Caco-2 (cell line): ENCODE measurements around the gene TMPRSS11A. TPM values are rescaled to one million over a fixed set of nuclear protein-coding genes. Genes with fewer than 3 reads are reported as not detected.

ENCODE experiments used
- BruUV-seq: library from RNA; stranded (reverse); fragments of 400-500 nt; replicated peaks from 2 replicates; lab custom pipeline; 2021; lab: Mats Ljungman, UMichigan
- CTCF ChIA-PET: fragments of 300-600 bp; sonication (Branson Sonifier 250); formaldehyde crosslinking; loops from one replicate; lab custom pipeline; 2022; ENCODE audit warnings: antibody characterized with exemption; lab: Charles Lee
- POLR2A ChIA-PET: fragments of 300-600 bp; sonication (Branson Sonifier 250); formaldehyde crosslinking; loops from one replicate; lab custom pipeline; 2022; ENCODE audit warnings: antibody characterized with exemption; lab: Charles Lee
- DNase-seq, 2 experiments: peaks; one replicate each; pipeline versions ENCODE4 v3.0.0 to v3.0.0-alpha.2; 2020 to 2022
- H3K27me3 ChIP-seq: replicated peaks from 2 replicates; pipeline ENCODE4 v1.6.0; 2011; ENCODE audit warnings: low read length; ENCODE audit not compliant: control insufficient read depth, insufficient read depth
- H3K36me3 ChIP-seq: 2 replicates; pipeline ENCODE4 v1.5.1; 2011; ENCODE audit warnings: low read length; ENCODE audit not compliant: control insufficient read depth, insufficient read depth
- H3K4me1 ChIP-seq: fragments of 250-450 bp; sonication (Bioruptor Pico); 2 replicates; pipeline ENCODE4 v1.5.1; 2020; ENCODE audit warnings: mild to moderate bottlenecking
- H3K4me3 ChIP-seq: 2 replicates; pipeline ENCODE4 v1.5.1; 2011; ENCODE audit warnings: low read depth, mild to moderate bottlenecking, control low read depth, low read length
- H3K9me3 ChIP-seq: fragments of 250-450 bp; sonication (Bioruptor Pico); 2 replicates; pipeline ENCODE4 v1.5.1; 2020; ENCODE audit warnings: mild to moderate bottlenecking, moderate library complexity
- H3K27ac Mint-ChIP-seq: one replicate; pipeline ENCODE4 v1.8.0; 2022; ENCODE audit warnings: mixed read lengths; ENCODE audit not compliant: unreplicated experiment
- H3K27me3 Mint-ChIP-seq: one replicate; pipeline ENCODE4 v1.8.0; 2022; ENCODE audit warnings: mixed read lengths; ENCODE audit not compliant: insufficient read depth, unreplicated experiment
- H3K36me3 Mint-ChIP-seq: one replicate; pipeline ENCODE4 v1.8.0; 2022; ENCODE audit warnings: mild to moderate bottlenecking, mixed read lengths; ENCODE audit not compliant: insufficient read depth, unreplicated experiment
- H3K4me1 Mint-ChIP-seq: one replicate; pipeline ENCODE4 v1.8.0; 2022; ENCODE audit warnings: low read depth, mixed read lengths; ENCODE audit not compliant: unreplicated experiment
- H3K4me3 Mint-ChIP-seq: one replicate; pipeline ENCODE4 v1.8.0; 2022; ENCODE audit warnings: mild to moderate bottlenecking, moderate library complexity, mixed read lengths; ENCODE audit not compliant: unreplicated experiment
- H3K9me3 Mint-ChIP-seq: one replicate; pipeline ENCODE4 v1.8.0; 2022; ENCODE audit warnings: mixed read lengths; ENCODE audit not compliant: unreplicated experiment
- intact Hi-C: fragments of 100-400 bp; cut with micrococcal nuclease; formaldehyde crosslinking; loops from one replicate; pipeline ENCODE4 v1.10.0; 2022; ENCODE audit not compliant: unreplicated experiment
- total RNA-seq: library from RNA; stranded (reverse); gene quantifications from 2 replicates; pipeline ENCODE4 v1.2.3, GENCODE V29; 2022
- TF ChIP-seq, protein P1 (sequence below), 2 experiments: fragments of 200-600 bp in 1 of 2; IDR thresholded peaks; 1 replicate in 1 of 2; 2 replicates in 1 of 2; pipeline versions ENCODE4 v1.5.1 to v1.8.0; 2011 to 2022; ENCODE audit warnings: antibody characterized with exemption in 1 of 2, control low read depth in 1 of 2, inconsistent platforms in 1 of 2, low read depth in 1 of 2, low read length in 1 of 2, mild to moderate bottlenecking in 1 of 2, moderate library complexity in 1 of 2; ENCODE audit not compliant: insufficient read depth in 1 of 2, severe bottlenecking in 1 of 2, unreplicated experiment in 1 of 2

Gene TMPRSS11A
- total RNA-seq, 1 experiment from 2014 or later = not detected

DNA sequence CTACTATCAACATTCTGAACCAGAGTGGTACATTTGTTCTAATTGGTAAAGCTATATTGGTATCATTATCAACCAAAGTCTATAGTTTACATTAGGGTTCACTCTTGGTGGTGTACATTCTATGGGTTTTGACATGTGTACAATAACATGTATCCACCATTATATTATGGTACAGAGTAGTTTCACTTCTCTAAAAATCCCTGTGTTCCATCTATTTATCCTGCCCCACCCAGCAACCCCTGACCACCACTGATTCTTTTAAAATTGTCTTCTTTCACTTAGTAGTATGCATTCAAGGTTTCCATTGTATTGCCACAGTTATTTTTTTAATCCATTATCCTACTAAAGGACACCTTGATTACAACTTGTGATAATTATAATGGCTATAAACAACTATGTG, 64.2 kb downstream of the TMPRSS11A start:
- Histone ChIP-seq H3K4me3 (no peak overlapping the region), H3K9me3 (no peaks in the 10 kb centered on the region), H3K27me3 (no peaks in the 10 kb centered on the region), H3K4me1 (no peaks in the 10 kb centered on the region), H3K36me3 (no peaks in the 10 kb centered on the region)
- TF ChIP-seq, protein P1, sequence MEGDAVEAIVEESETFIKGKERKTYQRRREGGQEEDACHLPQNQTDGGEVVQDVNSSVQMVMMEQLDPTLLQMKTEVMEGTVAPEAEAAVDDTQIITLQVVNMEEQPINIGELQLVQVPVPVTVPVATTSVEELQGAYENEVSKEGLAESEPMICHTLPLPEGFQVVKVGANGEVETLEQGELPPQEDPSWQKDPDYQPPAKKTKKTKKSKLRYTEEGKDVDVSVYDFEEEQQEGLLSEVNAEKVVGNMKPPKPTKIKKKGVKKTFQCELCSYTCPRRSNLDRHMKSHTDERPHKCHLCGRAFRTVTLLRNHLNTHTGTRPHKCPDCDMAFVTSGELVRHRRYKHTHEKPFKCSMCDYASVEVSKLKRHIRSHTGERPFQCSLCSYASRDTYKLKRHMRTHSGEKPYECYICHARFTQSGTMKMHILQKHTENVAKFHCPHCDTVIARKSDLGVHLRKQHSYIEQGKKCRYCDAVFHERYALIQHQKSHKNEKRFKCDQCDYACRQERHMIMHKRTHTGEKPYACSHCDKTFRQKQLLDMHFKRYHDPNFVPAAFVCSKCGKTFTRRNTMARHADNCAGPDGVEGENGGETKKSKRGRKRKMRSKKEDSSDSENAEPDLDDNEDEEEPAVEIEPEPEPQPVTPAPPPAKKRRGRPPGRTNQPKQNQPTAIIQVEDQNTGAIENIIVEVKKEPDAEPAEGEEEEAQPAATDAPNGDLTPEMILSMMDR (IDR thresholded peaks at IDR 0.05; ENCODE audit: insufficient read depth in 1 of 2, low read depth in 1 of 2, low read length in 1 of 2, severe bottlenecking in 1 of 2, unreplicated experiment in 1 of 2) = no peak
- intact Hi-C loops = no loop called here
- Mint-ChIP-seq H3K27ac (no peak overlapping the region), H3K27me3 (no peaks in the 10 kb centered on the region), H3K4me1 (no peaks in the 10 kb centered on the region), H3K36me3 (no peaks in the 10 kb centered on the region), H3K9me3 (no peaks in the 10 kb centered on the region), H3K4me3 (no peak overlapping the region)
- ChIA-PET POLR2A (no interaction called here), CTCF (no interaction called here)
- DNase-seq = no peak
- no TSS peak for BruUV-seq

DNA sequence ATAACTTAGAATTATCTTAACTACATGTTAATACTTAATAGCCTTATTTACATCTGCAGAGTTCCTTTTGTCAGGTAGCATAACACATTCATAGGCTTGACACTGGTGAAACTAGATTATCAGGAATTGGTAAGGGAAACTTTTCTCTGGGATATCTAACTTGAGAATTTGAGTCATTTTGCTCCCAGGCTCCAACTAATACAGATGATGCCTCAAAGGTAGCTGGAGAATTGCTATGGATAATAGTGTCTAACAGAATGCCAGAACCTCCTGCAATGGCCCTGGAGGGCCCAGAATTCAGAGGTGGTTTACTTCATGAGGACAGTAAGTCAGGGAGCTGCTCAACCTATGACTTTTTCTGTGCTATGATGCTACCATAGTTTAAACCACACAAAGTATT, 65.6 kb downstream of the TMPRSS11A start:
- TF ChIP-seq, protein P1 (IDR thresholded peaks at IDR 0.05; ENCODE audit: insufficient read depth in 1 of 2, low read depth in 1 of 2, low read length in 1 of 2, severe bottlenecking in 1 of 2, unreplicated experiment in 1 of 2) = no peak
- Mint-ChIP-seq H3K4me3 (no peak overlapping the region), H3K36me3 (no peaks in the 10 kb centered on the region), H3K27me3 (no peaks in the 10 kb centered on the region), H3K27ac (no peak overlapping the region), H3K4me1 (no peaks in the 10 kb centered on the region), H3K9me3 (no peaks in the 10 kb centered on the region)
- no TSS peak for BruUV-seq
- intact Hi-C loops = no loop called here
- no peaks in the 10 kb centered on the region for H3K4me1 ChIP-seq
- H3K36me3 ChIP-seq = no peaks in the 10 kb centered on the region
- H3K9me3 ChIP-seq = no peaks in the 10 kb centered on the region
- ChIA-PET POLR2A (no interaction called here), CTCF (no interaction called here)
- no peak for DNase-seq
- H3K4me3 ChIP-seq = no peak overlapping the region
- H3K27me3 ChIP-seq = no peaks in the 10 kb centered on the region

- DNase-seq = no peak
- Mint-ChIP-seq H3K4me1 (no peaks in the 10 kb centered on the region), H3K27me3 (no peaks in the 10 kb centered on the region), H3K27ac (no peak overlapping the region), H3K4me3 (no peak overlapping the region), H3K36me3 (no peaks in the 10 kb centered on the region), H3K9me3 (no peaks in the 10 kb centered on the region)
- BruUV-seq = no TSS peak
- Histone ChIP-seq H3K36me3 (no peaks in the 10 kb centered on the region), H3K4me3 (no peak overlapping the region), H3K27me3 (no peaks in the 10 kb centered on the region), H3K9me3 (no peaks in the 10 kb centered on the region), H3K4me1 (no peaks in the 10 kb centered on the region)
- intact Hi-C loops = no loop called here
- TF ChIP-seq, protein P1 (IDR thresholded peaks at IDR 0.05; ENCODE audit: insufficient read depth in 1 of 2, low read depth in 1 of 2, low read length in 1 of 2, severe bottlenecking in 1 of 2, unreplicated experiment in 1 of 2) = no peak
- POLR2A ChIA-PET = no interaction called here
- CTCF ChIA-PET = no interaction called here
These were observed 66.8 kb downstream of the TMPRSS11A start for GRCh38 chr4:67896421-67897065.
